Measurements from ENCODE around the gene KRT14. TPM values are rescaled to one million over a fixed set of nuclear protein-coding genes. Genes with fewer than 3 reads are reported as not detected.

The KRT14 gene
- total RNA-seq, 1 experiment from 2014 or later: not detected

- Histone ChIP-seq H3K27me3 (ENCODE audit: insufficient read depth, low read length) (no peaks in the 10 kb centered on the region), H3K4me2 (ENCODE audit: insufficient read depth, insufficient read length, low read length) (no peak overlapping the region), H3K23ac (ENCODE audit: insufficient read length, low read depth, low read length) (no peak overlapping the region), H4K20me1 (ENCODE audit: control insufficient read depth, insufficient read depth, insufficient read length) (no peaks in the 10 kb centered on the region), H3K79me1 (ENCODE audit: insufficient read depth, low read depth, low read length, poor library complexity, severe bottlenecking) (no peaks in the 10 kb centered on the region), H2AK5ac (ENCODE audit: insufficient read length, low read length) (no peak overlapping the region), H3K9ac (ENCODE audit: extremely low read depth, insufficient read length, low read length) (no peak overlapping the region), H3K79me2 (ENCODE audit: insufficient read depth, low read length) (no peaks in the 10 kb centered on the region), H2AFZ (ENCODE audit: low read length) (no peak overlapping the region), H2BK15ac (ENCODE audit: low read depth, low read length) (no peak overlapping the region), H2BK5ac (ENCODE audit: insufficient read length, low read length) (no peak overlapping the region), H3K9me3 (ENCODE audit: control insufficient read depth, low read depth, low read length) (no peaks in the 10 kb centered on the region), H3K4ac (ENCODE audit: low read depth, low read length) (no peak overlapping the region), H3K14ac (ENCODE audit: insufficient read depth, low read length) (no peak overlapping the region), H2BK20ac (ENCODE audit: low read depth, low read length, poor library complexity, severe bottlenecking) (no peak overlapping the region), H4K91ac (ENCODE audit: insufficient read length, low read depth, low read length) (no peak overlapping the region), H3K23me2 (ENCODE audit: insufficient read length, low read depth, low read length, poor library complexity, severe bottlenecking) (no peaks in the 10 kb centered on the region), H3K27ac (ENCODE audit: insufficient read length, low read depth, low read length) (no peak overlapping the region), H4K5ac (ENCODE audit: insufficient read length, low read depth, low read length) (no peak overlapping the region), H4K8ac (replicated peaks; ENCODE audit: insufficient read length, low read depth, low read length) (no peak overlapping the region), H3K4me1 (ENCODE audit: insufficient read depth, low read length) (no peaks in the 10 kb centered on the region), H3T11ph (ENCODE audit: low read length) (no peak overlapping the region), H3K56ac (ENCODE audit: insufficient read length, low read depth, low read length) (no peak overlapping the region), H2BK12ac (ENCODE audit: insufficient read length, low read depth, low read length) (no peak overlapping the region), H2BK120ac (ENCODE audit: low read depth, low read length, poor library complexity, severe bottlenecking) (no peak overlapping the region), H3K18ac (ENCODE audit: insufficient read length, low read depth, low read length) (no peak overlapping the region)
- H3K27ac Mint-ChIP-seq: peak overlapping the region in 1 of 3 experiments; percentile 49; a peak in 1 of 7 replicates
- H3K27me3 Mint-ChIP-seq (ENCODE audit: low read depth): peaks cover 21% of the 10 kb centered on the region
- WGBS (ENCODE audit: extremely low coverage, insufficient read length, low lambda C conversion rate): no CpG with 5 or more reads among the region's 5 CpGs
- H3K4me3 Mint-ChIP-seq: no peak overlapping the region
- DNase-seq: no peak
- peaks cover 0 to under 1% (median 0%) of the 10 kb centered on the region in 3 experiments; a peak in 1 of 7 replicates for H3K36me3 Mint-ChIP-seq (ENCODE audit: insufficient read depth in 1 of 3, low read depth in 3 of 3)
- H3K9me3 Mint-ChIP-seq: no peaks in the 10 kb centered on the region
- peaks cover 22 to 30% of the 10 kb centered on the region in 2 experiments for H3K4me1 Mint-ChIP-seq
- no peak for TF ChIP-seq CTCF (conservative IDR thresholded peaks at IDR 0.05)
Observed at GRCh38 chr17:41552455-41552854, 34.2 kb downstream of the KRT14 start.

All from H9 (cell line).